Endothelial cell of umbilical vein (primary cell): ENCODE results near the gene RASL10B. TPM values are rescaled to one million over a fixed set of nuclear protein-coding genes. Genes with fewer than 3 reads are reported as not detected.

Experiments
- BruUV-seq: library from RNA; stranded (reverse); fragments of 400-500 nt; replicated peaks from 2 replicates; lab custom pipeline; 2021; lab: Mats Ljungman, UMichigan
- CTCF ChIA-PET: fragments of 300-600, 350-600 bp; sonication (Branson Sonifier 250); formaldehyde crosslinking; loops from one replicate; lab custom pipeline; 2021; ENCODE audit warnings: antibody characterized with exemption, inconsistent platforms; lab: Charles Lee
- POLR2A ChIA-PET: fragments of 300-600, 350-600 bp; sonication (Branson Sonifier 250); formaldehyde crosslinking; loops from one replicate; lab custom pipeline; 2021; ENCODE audit warnings: antibody characterized with exemption, inconsistent platforms; lab: Charles Lee
- DNase-seq: peaks from one replicate; pipeline ENCODE4 v3.0.0-alpha.2; 2011; ENCODE audit warnings: low read depth, low spot score
- FAIRE-seq: peaks from 2 replicates; lab custom pipeline; 2011; peaks lifted over from hg19 to GRCh38; lab: Jason Lieb, UNC
- H2AFZ ChIP-seq: 2 replicates; pipeline ENCODE4 v1.6.0; 2012; ENCODE audit warnings: low read depth, low read length, control low read depth, inconsistent platforms
- H3K27ac ChIP-seq: 2 replicates; pipeline ENCODE4 v1.5.1; 2011; ENCODE audit warnings: low read depth, mild to moderate bottlenecking, control low read depth, low read length, moderate library complexity; ENCODE audit not compliant: insufficient read depth
- H3K27me3 ChIP-seq, 2 experiments: 2 replicates each; pipeline versions ENCODE4 v1.6.0 to v1.6.1; 2011; ENCODE audit warnings: low read length in 2 of 2, mixed read lengths in 1 of 2; ENCODE audit not compliant: control insufficient read depth in 2 of 2, insufficient read depth in 2 of 2
- H3K36me3 ChIP-seq, 2 experiments: 2 replicates in 1 of 2; 3 replicates in 1 of 2; pipeline ENCODE4 v1.5.1; 2011; ENCODE audit warnings: low read length in 2 of 2, mild to moderate bottlenecking in 1 of 2, moderate library complexity in 1 of 2; ENCODE audit not compliant: control insufficient read depth in 2 of 2, insufficient read depth in 2 of 2; ENCODE audit errors: extremely low read depth in 1 of 2
- H3K4me1 ChIP-seq: 3 replicates; pipeline ENCODE4 v1.5.1; 2011; ENCODE audit warnings: mild to moderate bottlenecking, low read length; ENCODE audit not compliant: control insufficient read depth, insufficient read depth; ENCODE audit errors: extremely low read depth
- H3K4me2 ChIP-seq: 2 replicates; pipeline ENCODE4 v1.6.1; 2011; ENCODE audit warnings: low read length, control low read depth, mixed read lengths; ENCODE audit not compliant: insufficient read depth
- H3K4me3 ChIP-seq, 3 experiments: fragments of 200-600 bp in 1 of 3; sonication (generic), shearing (Covaris generic) in 1 of 3; replicated peaks in 1 of 3; 2 replicates each; pipeline ENCODE4 v1.5.1; 2011 to 2016; ENCODE audit warnings: control low read depth in 3 of 3, low read length in 3 of 3, mild to moderate bottlenecking in 2 of 3, inconsistent platforms in 1 of 3, low read depth in 1 of 3, moderate library complexity in 1 of 3; ENCODE audit not compliant: insufficient read depth in 1 of 3
- H3K79me2 ChIP-seq: 2 replicates; pipeline ENCODE4 v1.6.0; 2012; ENCODE audit warnings: low read length, inconsistent platforms; ENCODE audit not compliant: control insufficient read depth, insufficient read depth
- H3K9ac ChIP-seq: replicated peaks from 2 replicates; pipeline ENCODE3; 2011; ENCODE audit warnings: low read length, control low read depth; ENCODE audit not compliant: insufficient read depth; ENCODE audit errors: extremely low read depth
- H3K9me1 ChIP-seq: replicated peaks from 3 replicates; pipeline ENCODE4 v1.6.0; 2011; ENCODE audit warnings: mild to moderate bottlenecking, low read length; ENCODE audit not compliant: control insufficient read depth, insufficient read depth; ENCODE audit errors: extremely low read depth
- H3K9me3 ChIP-seq: replicated peaks from 2 replicates; pipeline ENCODE4 v1.5.1; 2012; ENCODE audit warnings: low read length, inconsistent platforms; ENCODE audit not compliant: control insufficient read depth, insufficient read depth
- H4K20me1 ChIP-seq: replicated peaks from 2 replicates; pipeline ENCODE3; 2011; ENCODE audit warnings: mild to moderate bottlenecking, low read length; ENCODE audit not compliant: control insufficient read depth, insufficient read depth; ENCODE audit errors: extremely low read depth
- EZH2 ChIP-seq: IDR thresholded peaks from 2 replicates; pipeline ENCODE4 v1.6.1; 2012; ENCODE audit warnings: borderline replicate concordance, low read depth, mild to moderate bottlenecking, moderate library complexity, low read length, inconsistent platforms; ENCODE audit not compliant: severe bottlenecking
- MYC ChIP-seq: IDR thresholded peaks from one replicate; pipeline ENCODE4 v1.6.1; 2011; ENCODE audit warnings: mild to moderate bottlenecking, low read depth, low read length
- dilution Hi-C: fragments of 300-500 bp; cut with MboI; formaldehyde crosslinking; loops from one replicate; pipeline ENCODE4 v1.15.0; 2019; ENCODE audit warnings: low sequenced_read_pairs; ENCODE audit not compliant: extremely low pct_ligation_motif_present
- intact Hi-C: fragments of 100-400 bp; cut with micrococcal nuclease; formaldehyde crosslinking; loops from one replicate; pipeline ENCODE4 v1.10.0; 2022
- polyA plus RNA-seq, 4 experiments: library from polyadenylated mRNA; depleted of rRNA in 3 of 4; stranded (reverse) in 3 of 4; unstranded in 1 of 4; fragments of >200 nt; gene quantifications; 2 replicates each; pipeline versions ENCODE4 v1.2.1 to v1.2.3, GENCODE V29; 2011 to 2012; ENCODE audit warnings: missing spikeins in 1 of 4
- total RNA-seq: library from RNA; stranded (reverse); gene quantifications from 2 replicates; pipeline ENCODE4 v1.2.3, GENCODE V29; 2021
- TF ChIP-seq, protein P1 (sequence below), 2 donors: IDR thresholded peaks; 1 replicate in 1 of 2; 2 replicates in 1 of 2; pipeline ENCODE4 v1.5.1; 2011; ENCODE audit warnings: low read length in 2 of 2, mild to moderate bottlenecking in 2 of 2, moderate library complexity in 2 of 2, control low read depth in 1 of 2, inconsistent platforms in 1 of 2, low read depth in 1 of 2; ENCODE audit not compliant: insufficient read depth in 1 of 2; ENCODE audit errors: extremely low read depth in 1 of 2
- TF ChIP-seq, protein P2 (sequence below): IDR thresholded peaks from 2 replicates; pipeline ENCODE4 v1.6.1; 2011; ENCODE audit not compliant: insufficient read depth, insufficient read length

The RASL10B gene
- total and polyA plus RNA-seq, 2 donors (not counting 3 experiments of a cell fraction or from before 2014, with no cell fraction given) = 0.19 to 0.71 TPM

DNA sequence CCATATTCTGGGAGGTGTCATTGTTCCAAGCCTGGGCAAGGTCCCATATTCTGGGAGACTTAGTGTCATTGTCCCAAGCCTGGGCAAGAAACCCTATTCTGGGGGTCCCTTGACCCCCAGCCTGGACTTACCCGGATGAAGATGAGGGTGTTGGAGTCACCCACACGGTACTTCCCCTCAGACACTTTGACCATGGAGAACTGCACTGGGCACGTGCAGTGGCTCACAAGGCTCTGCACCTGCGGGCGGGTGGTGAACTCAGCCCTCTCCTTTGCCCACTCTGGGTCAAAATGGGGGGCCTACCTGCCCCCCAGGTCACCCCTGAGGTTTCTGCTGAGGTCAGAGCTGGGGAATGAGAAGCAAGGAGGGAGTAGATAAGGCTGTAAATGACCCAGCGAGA lies 17.5 kb downstream of the RASL10B start:
- Histone ChIP-seq H3K9ac (no peak overlapping the region), H3K27ac (no peak overlapping the region), H4K20me1 (no peaks in the 10 kb centered on the region), H3K9me1 (no peaks in the 10 kb centered on the region), H3K4me1 (no peaks in the 10 kb centered on the region), H3K4me2 (no peak overlapping the region), H2AFZ (no peak overlapping the region), H3K27me3 (peaks cover 27 to 28% of the 10 kb centered on the region in 2 experiments), H3K36me3 (no peaks in the 10 kb centered on the region), H3K79me2 (no peaks in the 10 kb centered on the region), H3K4me3 (no peak overlapping the region), H3K9me3 (no peaks in the 10 kb centered on the region)
- intact Hi-C loops = no loop called here
- no peak for DNase-seq
- CTCF ChIA-PET = interaction anchor here (0.8 to 6.7 kb wide), 5 partner anchors 8 to 135 kb away, joined by 3 to 270 read pairs (median 3); partner anchors contain the start of gene C17orf50
- TF ChIP-seq, protein P1, sequence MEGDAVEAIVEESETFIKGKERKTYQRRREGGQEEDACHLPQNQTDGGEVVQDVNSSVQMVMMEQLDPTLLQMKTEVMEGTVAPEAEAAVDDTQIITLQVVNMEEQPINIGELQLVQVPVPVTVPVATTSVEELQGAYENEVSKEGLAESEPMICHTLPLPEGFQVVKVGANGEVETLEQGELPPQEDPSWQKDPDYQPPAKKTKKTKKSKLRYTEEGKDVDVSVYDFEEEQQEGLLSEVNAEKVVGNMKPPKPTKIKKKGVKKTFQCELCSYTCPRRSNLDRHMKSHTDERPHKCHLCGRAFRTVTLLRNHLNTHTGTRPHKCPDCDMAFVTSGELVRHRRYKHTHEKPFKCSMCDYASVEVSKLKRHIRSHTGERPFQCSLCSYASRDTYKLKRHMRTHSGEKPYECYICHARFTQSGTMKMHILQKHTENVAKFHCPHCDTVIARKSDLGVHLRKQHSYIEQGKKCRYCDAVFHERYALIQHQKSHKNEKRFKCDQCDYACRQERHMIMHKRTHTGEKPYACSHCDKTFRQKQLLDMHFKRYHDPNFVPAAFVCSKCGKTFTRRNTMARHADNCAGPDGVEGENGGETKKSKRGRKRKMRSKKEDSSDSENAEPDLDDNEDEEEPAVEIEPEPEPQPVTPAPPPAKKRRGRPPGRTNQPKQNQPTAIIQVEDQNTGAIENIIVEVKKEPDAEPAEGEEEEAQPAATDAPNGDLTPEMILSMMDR (IDR thresholded peaks at IDR 0.05; ENCODE audit: extremely low read depth in 1 of 2, insufficient read depth in 1 of 2, low read depth in 1 of 2, low read length in 2 of 2) = no peak
- TF ChIP-seq MYC (no peak), EZH2 (no peak)
- TF ChIP-seq, protein P2, sequence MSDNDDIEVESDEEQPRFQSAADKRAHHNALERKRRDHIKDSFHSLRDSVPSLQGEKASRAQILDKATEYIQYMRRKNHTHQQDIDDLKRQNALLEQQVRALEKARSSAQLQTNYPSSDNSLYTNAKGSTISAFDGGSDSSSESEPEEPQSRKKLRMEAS = no peak
- POLR2A ChIA-PET = no interaction called here
- FAIRE-seq = no peak
- dilution Hi-C loops = loop anchor here (25.0 kb wide), 1 partner anchor 137 kb away; no protein-coding TSS in a partner anchor
- BruUV-seq = no TSS peak
